GM21619 (cell line): ENCODE data around the gene FBLN2.

Experiments
- ATAC-seq: cut with Tn5 transposase; IDR thresholded peaks from one replicate; pipeline ENCODE4 v1.9.1; 2021; ENCODE audit not compliant: unreplicated experiment

The FBLN2 gene

GRCh38 chr3:13682331-13683013 is 133.5 kb downstream of the FBLN2 start:
- ATAC-seq: no peak

GRCh38 chr3:13683288-13683687 is 134.4 kb downstream of the FBLN2 start:
- ATAC-seq: no peak

DNA sequence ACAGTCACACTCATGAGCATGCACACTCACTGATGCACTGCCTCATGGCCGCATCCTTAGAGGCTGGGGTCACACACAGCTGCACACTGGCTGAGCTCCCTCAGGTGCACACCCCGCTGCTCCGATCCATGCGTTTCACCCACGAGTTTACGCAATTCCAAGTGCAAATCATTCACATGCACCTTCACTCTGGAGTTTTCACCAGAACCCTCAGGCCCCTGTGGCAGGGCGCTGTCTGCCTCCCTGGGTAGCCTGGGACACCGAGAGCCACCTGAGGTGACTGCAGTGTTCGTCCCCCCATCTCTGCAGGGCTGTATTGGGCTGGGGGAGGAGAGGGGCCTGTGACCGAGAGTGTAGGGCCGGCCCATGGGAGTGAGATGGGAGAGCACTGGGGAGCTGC is 134.8 kb downstream of the FBLN2 start:
- ATAC-seq: no peak

DNA sequence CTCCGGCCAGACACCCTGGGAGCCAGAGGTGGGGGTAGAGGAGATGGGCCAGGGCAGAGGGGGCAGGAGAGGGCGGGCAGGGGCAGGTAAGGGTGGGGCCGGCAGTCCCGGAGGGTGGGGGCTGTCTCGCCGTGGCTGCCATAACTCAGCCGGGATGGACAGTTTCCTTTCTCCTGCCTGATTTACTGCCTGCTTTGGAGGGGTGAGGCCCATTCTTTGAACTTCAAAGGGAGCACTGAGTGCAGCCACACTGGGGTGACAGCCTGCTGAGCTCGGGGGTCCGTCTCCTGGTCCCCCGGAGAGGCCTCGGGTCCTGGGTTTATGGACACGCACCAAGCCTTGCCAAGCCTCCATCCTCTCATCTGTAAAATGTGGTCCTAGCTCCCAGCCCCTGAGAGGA is 135.4 kb downstream of the FBLN2 start:
- ATAC-seq: no peak

GRCh38 chr3:13684854-13685253 is 135.9 kb downstream of the FBLN2 start:
- no peak for ATAC-seq

GRCh38 chr3:13685721-13686120 is 136.8 kb downstream of the FBLN2 start:
- no peak for ATAC-seq

DNA sequence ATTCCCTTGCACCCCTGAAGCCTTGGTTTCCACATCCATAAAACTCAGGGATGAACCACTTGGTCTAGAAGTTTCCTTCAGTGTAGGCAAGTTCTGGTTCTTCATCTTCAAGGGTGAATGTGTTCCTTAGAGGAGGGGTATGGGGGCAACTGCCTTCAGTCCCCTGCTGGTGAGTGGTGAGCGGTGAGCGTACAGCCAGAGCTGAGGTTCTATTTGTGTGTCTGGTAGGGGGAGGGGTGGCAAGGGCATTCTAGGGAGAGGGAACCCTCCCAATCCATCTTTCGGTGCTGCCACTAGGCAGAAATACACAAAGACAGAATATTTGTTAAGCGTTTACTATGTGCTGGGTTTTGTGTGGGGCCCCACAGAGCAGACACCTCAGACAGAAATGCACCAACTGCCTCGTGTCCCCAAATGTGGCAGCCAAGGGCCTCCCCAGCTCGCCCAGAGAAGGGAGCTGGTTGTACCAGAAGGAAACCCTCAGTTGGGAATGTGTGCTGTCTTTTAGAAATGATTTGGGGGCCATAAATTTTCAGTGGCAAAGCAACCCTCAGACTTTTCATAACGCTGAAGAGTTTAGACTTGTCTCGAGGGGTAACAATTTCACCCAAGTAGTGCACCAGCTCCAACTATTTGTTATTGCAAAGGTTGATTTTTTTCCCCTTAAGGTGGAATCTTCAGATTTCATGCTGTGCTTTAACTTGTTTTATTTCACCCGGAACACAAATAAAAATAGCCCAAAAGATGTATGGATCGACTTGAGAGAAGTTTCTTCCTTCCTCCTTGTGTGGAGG is 137.6 kb downstream of the FBLN2 start:
- no peak for ATAC-seq

- ATAC-seq: no peak
Measured at GRCh38 chr3:13687517-13687943, 138.6 kb downstream of the FBLN2 start.
